SK-N-SH treated with all-trans-retinoic acid at 6 μM for 48 hours (cell line): ENCODE measurements around the gene PMEPA1.

Source experiments
- ATAC-seq: fragments of 200-7000 bp; cut with Tn5 transposase; 3 replicates; pipeline ENCODE4 v1.9.1; 2020; ENCODE audit warnings: mild to moderate bottlenecking, moderate library complexity
- ARNTL ChIP-seq: fragments of 450-650 bp; formaldehyde crosslinking; IDR thresholded peaks from 2 replicates; pipeline ENCODE4 v1.5.0; 2020; ENCODE audit warnings: low read depth, mild to moderate bottlenecking, moderate library complexity, borderline replicate concordance
- BACH2 ChIP-seq: fragments of 250-450 bp; sonication (Bioruptor Pico); IDR thresholded peaks from 2 replicates; pipeline ENCODE4 v1.9.0; 2021; ENCODE audit warnings: mild to moderate bottlenecking, borderline replicate concordance
- CSDC2 ChIP-seq: fragments of 250-450 bp; sonication (Bioruptor Pico); IDR thresholded peaks from 2 replicates; pipeline ENCODE4 v1.5.0; 2020; ENCODE audit warnings: mild to moderate bottlenecking, moderate library complexity
- ESRRG ChIP-seq: fragments of 250-450 bp; sonication (Bioruptor Pico); IDR thresholded peaks from 2 replicates; pipeline ENCODE4 v1.6.1; 2021; ENCODE audit warnings: mild to moderate bottlenecking
- GLIS3 ChIP-seq: fragments of 250-450 bp; sonication (Bioruptor Pico); IDR thresholded peaks from 2 replicates; pipeline ENCODE4 v1.5.0; 2020; ENCODE audit warnings: mild to moderate bottlenecking, moderate library complexity
- ISL1 ChIP-seq: fragments of 250-450 bp; sonication (Bioruptor Pico); IDR thresholded peaks from 2 replicates; pipeline ENCODE4 v2.1.2; 2022; ENCODE audit warnings: mild to moderate bottlenecking, moderate library complexity
- OSR1 ChIP-seq: fragments of 250-450 bp; sonication (Bioruptor Pico); IDR thresholded peaks from 2 replicates; pipeline ENCODE4 v1.8.0; 2022; ENCODE audit warnings: moderate library complexity, mild to moderate bottlenecking, inconsistent platforms
- PPARA ChIP-seq: fragments of 250-450 bp; sonication (Bioruptor Pico); IDR thresholded peaks from 2 replicates; pipeline ENCODE4 v1.5.0; 2020; ENCODE audit warnings: mild to moderate bottlenecking, borderline replicate concordance
- RARB ChIP-seq: fragments of 250-450 bp; sonication (Bioruptor Pico); IDR thresholded peaks from 2 replicates; pipeline ENCODE4 v1.8.0; 2021; ENCODE audit warnings: mild to moderate bottlenecking, moderate library complexity
- SNAI2 ChIP-seq: fragments of 250-450 bp; sonication (Bioruptor Pico); IDR thresholded peaks from 2 replicates; pipeline ENCODE4 v1.5.0; 2020; ENCODE audit warnings: mild to moderate bottlenecking, moderate library complexity
- TOX ChIP-seq: fragments of 250-450 bp; sonication (Bioruptor Pico); IDR thresholded peaks from 2 replicates; pipeline ENCODE4 v1.8.0; 2021; ENCODE audit warnings: mild to moderate bottlenecking, moderate library complexity, borderline replicate concordance
- TSHZ2 ChIP-seq: fragments of 250-450 bp; sonication (Bioruptor Pico); IDR thresholded peaks from 2 replicates; pipeline ENCODE4 v1.5.0; 2020; ENCODE audit warnings: mild to moderate bottlenecking, moderate library complexity
- ZC3H10 ChIP-seq: fragments of 250-450 bp; sonication (Bioruptor Pico); IDR thresholded peaks from 2 replicates; pipeline ENCODE4 v1.5.1; 2021; ENCODE audit warnings: mild to moderate bottlenecking, moderate library complexity
- ZFP3 ChIP-seq: fragments of 250-450 bp; sonication (Bioruptor Pico); IDR thresholded peaks from 2 replicates; pipeline ENCODE4 v1.5.0; 2020; ENCODE audit warnings: mild to moderate bottlenecking, moderate library complexity
- ZFP30 ChIP-seq: fragments of 450-650 bp; formaldehyde crosslinking; IDR thresholded peaks from 2 replicates; pipeline ENCODE4 v1.5.0; 2022; ENCODE audit warnings: mild to moderate bottlenecking, moderate library complexity
- ZNF565 ChIP-seq: fragments of 450-650 bp; formaldehyde crosslinking; conservative IDR thresholded peaks from 2 replicates; pipeline ENCODE4 v1.5.0; 2020; ENCODE audit warnings: low read depth, mild to moderate bottlenecking, moderate library complexity
- ZNF70 ChIP-seq: fragments of 450-650 bp; formaldehyde crosslinking; IDR thresholded peaks from 2 replicates; pipeline ENCODE4 v1.5.0; 2020; ENCODE audit warnings: mild to moderate bottlenecking, moderate library complexity
- ZNF8 ChIP-seq: fragments of 450-650 bp; formaldehyde crosslinking; IDR thresholded peaks from 2 replicates; pipeline ENCODE4 v1.5.0; 2020; ENCODE audit warnings: mild to moderate bottlenecking, moderate library complexity
- TF ChIP-seq, protein P1 (sequence below): fragments of 250-450 bp; sonication (Bioruptor Pico); IDR thresholded peaks from 2 replicates; pipeline ENCODE4 v1.5.1; 2020; ENCODE audit warnings: low read depth, mild to moderate bottlenecking, moderate library complexity
- TF ChIP-seq, protein P2 (sequence below): fragments of 250-450 bp; sonication (Bioruptor Pico); IDR thresholded peaks from 2 replicates; pipeline ENCODE4 v1.5.1; 2021; ENCODE audit warnings: mild to moderate bottlenecking, moderate library complexity

Gene PMEPA1

DNA sequence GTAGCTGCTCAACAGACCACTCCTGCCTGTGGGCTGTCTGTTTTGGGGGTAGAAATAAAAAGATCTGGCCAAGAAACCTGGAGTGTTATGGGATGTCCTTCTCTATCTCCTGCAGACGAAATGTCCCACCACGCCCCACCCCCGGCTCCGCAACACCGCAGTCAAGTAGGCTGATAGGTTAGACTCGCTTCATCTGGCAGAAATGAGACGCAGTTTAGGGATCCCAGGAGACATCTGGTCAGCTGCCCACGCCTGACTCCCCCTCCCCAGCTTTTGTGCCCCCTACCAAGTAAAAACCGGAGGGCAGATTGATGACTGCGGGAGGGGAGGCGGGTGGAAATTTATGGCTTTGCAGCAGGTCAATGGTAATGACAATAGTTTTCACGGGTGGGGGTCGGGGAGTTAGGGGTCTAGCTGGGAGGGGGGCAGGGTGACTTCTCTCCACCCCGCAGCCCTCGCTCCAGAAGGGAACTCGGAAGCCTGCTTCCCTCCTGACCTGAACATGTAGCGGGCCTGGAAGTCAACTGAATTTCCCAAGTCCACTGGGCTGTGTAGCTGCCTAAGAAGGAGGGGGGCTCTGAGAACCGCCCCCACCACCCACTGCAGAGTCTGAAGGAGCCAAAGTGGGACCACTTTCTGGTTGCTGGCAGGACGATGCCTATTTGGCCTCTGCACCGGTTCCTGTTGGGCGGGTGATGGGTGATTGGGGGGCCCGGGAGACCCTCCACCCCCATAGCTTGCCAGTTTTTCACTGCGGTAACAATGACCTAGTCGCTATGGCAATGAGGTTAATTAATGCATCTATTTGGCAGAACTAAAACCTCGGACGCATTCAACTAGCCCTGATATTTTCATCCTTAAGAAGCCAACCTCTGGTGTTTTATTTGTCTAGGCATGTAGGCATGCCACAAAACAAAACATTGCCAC, 25.7 kb downstream of the PMEPA1 start (continued):
- TF ChIP-seq TSHZ2 (CRISPR knock-in tag) (no peak), ZC3H10 (CRISPR knock-in tag) (no peak), GLIS3 (CRISPR knock-in tag) (no peak)

DNA sequence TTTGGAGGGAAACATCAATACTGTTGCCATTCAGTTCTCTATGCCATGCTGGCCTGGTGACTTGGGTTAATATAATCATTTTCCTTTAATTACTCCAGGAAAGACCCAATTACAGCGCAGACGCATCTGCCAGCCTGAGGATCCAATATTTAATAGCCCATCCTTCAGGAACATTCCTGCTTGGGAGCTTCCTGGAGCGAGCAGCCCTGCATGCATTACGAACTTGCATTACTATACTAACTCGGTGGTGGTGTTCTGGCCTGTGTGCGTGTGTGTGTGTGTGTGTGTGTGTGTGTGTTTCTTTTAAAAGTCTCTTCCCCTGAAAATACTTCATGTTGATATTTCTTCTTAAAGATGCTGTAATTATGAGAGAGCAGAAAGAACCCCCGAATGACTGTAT, 26.5 kb downstream of the PMEPA1 start:
- no peak for ATAC-seq

DNA sequence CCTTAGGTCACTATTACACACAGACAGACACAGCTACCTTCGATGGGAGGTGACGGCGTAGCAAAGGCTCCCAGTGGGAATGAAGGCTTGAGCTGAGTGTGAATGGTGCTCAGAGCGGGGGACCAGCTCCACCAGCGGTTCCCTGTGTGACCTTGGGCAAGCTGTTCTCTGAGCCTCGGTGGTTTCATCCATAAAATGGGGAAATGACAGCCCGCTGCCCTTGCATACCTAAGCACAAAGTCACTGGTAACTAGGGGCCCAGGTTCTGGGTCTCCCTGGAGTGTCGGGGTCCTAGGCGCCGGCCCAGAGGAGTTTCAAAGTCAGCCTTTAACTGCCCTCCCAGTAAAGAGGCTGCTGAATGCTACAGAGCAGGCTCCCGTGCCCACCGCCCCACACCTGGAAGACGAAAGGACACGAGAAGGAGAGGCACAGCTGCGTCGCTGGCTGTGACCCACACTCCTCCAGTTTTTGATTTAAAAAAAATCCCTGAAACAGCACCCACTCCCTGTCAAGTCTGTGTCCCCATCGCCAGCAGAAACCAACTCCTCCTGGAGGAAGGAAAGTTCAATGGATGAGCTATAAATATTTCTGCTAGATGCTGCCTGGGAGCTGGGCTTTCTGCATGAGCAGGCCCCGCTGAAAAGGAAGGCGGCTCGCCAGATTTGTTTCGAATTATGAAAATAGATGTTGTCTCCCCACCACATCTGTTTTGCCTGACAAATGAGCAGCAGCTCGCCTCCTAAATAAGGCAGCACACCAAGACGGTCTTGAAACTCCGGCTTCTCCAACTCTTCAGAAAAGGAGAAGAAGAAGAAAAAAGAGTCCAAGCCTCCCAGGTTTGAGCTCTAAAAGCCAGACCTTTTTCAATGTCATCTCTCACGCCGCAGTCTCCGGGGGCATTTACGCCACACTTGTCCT, 27.4 kb downstream of the PMEPA1 start:
- TF ChIP-seq RARB (CRISPR knock-in tag) = no peak
- no peak for TF ChIP-seq ZFP3 (CRISPR knock-in tag)
- no peak for TF ChIP-seq ZNF565 (CRISPR knock-in tag)
- no peak for TF ChIP-seq ZFP30 (CRISPR knock-in tag)
- TF ChIP-seq BACH2 (CRISPR knock-in tag) = no peak
- TF ChIP-seq TOX (CRISPR knock-in tag) = no peak
- TF ChIP-seq ESRRG (CRISPR knock-in tag) = no peak
- no peak for TF ChIP-seq OSR1 (CRISPR knock-in tag)
- TF ChIP-seq ARNTL = no peak
- TF ChIP-seq, all 23 proteins: peak for 0
- no peak for ATAC-seq

More for the DNA sequence above, 26.5 kb downstream of the PMEPA1 start:
- TF ChIP-seq ZNF8 (CRISPR knock-in tag) (no peak), ARNTL (no peak), ZNF565 (CRISPR knock-in tag) (no peak), GLIS3 (CRISPR knock-in tag) (no peak), PPARA (no peak), ISL1 (no peak), TOX (CRISPR knock-in tag) (no peak), OSR1 (CRISPR knock-in tag) (no peak), TSHZ2 (CRISPR knock-in tag) (no peak), ZNF70 (CRISPR knock-in tag) (no peak), CSDC2 (CRISPR knock-in tag) (no peak), ESRRG (CRISPR knock-in tag) (no peak), BACH2 (CRISPR knock-in tag) (no peak), ZFP30 (CRISPR knock-in tag) (no peak), ZFP3 (CRISPR knock-in tag) (no peak), RARB (CRISPR knock-in tag) (no peak), SNAI2 (CRISPR knock-in tag) (no peak), ZC3H10 (CRISPR knock-in tag) (no peak)
- TF ChIP-seq, protein P1, sequence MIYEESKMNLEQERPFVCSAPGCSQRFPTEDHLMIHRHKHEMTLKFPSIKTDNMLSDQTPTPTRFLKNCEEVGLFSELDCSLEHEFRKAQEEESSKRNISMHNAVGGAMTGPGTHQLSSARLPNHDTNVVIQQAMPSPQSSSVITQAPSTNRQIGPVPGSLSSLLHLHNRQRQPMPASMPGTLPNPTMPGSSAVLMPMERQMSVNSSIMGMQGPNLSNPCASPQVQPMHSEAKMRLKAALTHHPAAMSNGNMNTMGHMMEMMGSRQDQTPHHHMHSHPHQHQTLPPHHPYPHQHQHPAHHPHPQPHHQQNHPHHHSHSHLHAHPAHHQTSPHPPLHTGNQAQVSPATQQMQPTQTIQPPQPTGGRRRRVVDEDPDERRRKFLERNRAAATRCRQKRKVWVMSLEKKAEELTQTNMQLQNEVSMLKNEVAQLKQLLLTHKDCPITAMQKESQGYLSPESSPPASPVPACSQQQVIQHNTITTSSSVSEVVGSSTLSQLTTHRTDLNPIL (CRISPR knock-in tag) = no peak
- TF ChIP-seq, protein P2, sequence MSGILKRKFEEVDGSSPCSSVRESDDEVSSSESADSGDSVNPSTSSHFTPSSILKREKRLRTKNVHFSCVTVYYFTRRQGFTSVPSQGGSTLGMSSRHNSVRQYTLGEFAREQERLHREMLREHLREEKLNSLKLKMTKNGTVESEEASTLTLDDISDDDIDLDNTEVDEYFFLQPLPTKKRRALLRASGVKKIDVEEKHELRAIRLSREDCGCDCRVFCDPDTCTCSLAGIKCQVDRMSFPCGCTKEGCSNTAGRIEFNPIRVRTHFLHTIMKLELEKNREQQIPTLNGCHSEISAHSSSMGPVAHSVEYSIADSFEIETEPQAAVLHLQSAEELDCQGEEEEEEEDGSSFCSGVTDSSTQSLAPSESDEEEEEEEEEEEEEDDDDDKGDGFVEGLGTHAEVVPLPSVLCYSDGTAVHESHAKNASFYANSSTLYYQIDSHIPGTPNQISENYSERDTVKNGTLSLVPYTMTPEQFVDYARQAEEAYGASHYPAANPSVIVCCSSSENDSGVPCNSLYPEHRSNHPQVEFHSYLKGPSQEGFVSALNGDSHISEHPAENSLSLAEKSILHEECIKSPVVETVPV (CRISPR knock-in tag) = no peak
